Parathyroid adenoma (tissue), 2 donors: ENCODE data around the gene RPS6KA2.

Experiments
- H2AFZ ChIP-seq: fragments of 300-600 bp; sonication (generic); one replicate; pipeline ENCODE4 v1.7.0; 2017; ENCODE audit warnings: antibody characterized with exemption, mild to moderate bottlenecking
- H3K27ac ChIP-seq: fragments of 300-600 bp; sonication (generic); one replicate; pipeline ENCODE4 v1.7.0; 2017
- H3K27me3 ChIP-seq: fragments of 300-600 bp; sonication (generic); one replicate; pipeline ENCODE4 v1.7.0; 2017; ENCODE audit warnings: low read length; ENCODE audit not compliant: control insufficient read depth, insufficient read depth
- H3K36me3 ChIP-seq: fragments of 300-600 bp; sonication (generic); one replicate; pipeline ENCODE4 v1.7.0; 2017; ENCODE audit warnings: low read length; ENCODE audit not compliant: control insufficient read depth, insufficient read depth
- H3K4me1 ChIP-seq: fragments of 300-600 bp; sonication (generic); one replicate; pipeline ENCODE4 v1.7.0; 2017; ENCODE audit warnings: control low read depth
- H3K4me2 ChIP-seq: fragments of 300-600 bp; sonication (generic); one replicate; pipeline ENCODE4 v1.7.0; 2017; ENCODE audit warnings: low read length
- H3K4me3 ChIP-seq: fragments of 300-600 bp; sonication (generic); one replicate; pipeline ENCODE4 v1.7.0; 2017; ENCODE audit warnings: low read depth, low read length
- H3K79me2 ChIP-seq: fragments of 300-600 bp; sonication (generic); one replicate; pipeline ENCODE4 v1.7.0; 2017; ENCODE audit warnings: control low read depth
- H3K9ac ChIP-seq: fragments of 300-600 bp; sonication (generic); one replicate; pipeline ENCODE4 v1.7.0; 2017; ENCODE audit warnings: mild to moderate bottlenecking
- H3K9me3 ChIP-seq: fragments of 300-600 bp; sonication (generic); one replicate; pipeline ENCODE4 v1.7.0; 2017; ENCODE audit warnings: low read length; ENCODE audit not compliant: control insufficient read depth
- TF ChIP-seq, protein P1 (sequence below): fragments of 300-600 bp; sonication (generic); IDR thresholded peaks from one replicate; pipeline ENCODE4 v1.7.0; 2017; ENCODE audit warnings: antibody characterized with exemption, mild to moderate bottlenecking
- donor health status: primary hyperparathyroidism.

Gene RPS6KA2

GRCh38 chr6:166633732-166634535 is 6.9 kb upstream of the RPS6KA2 start:
- peak overlapping the region; percentile 10 for H2AFZ ChIP-seq
- H3K36me3 ChIP-seq: no peaks in the 10 kb centered on the region
- TF ChIP-seq, protein P1, sequence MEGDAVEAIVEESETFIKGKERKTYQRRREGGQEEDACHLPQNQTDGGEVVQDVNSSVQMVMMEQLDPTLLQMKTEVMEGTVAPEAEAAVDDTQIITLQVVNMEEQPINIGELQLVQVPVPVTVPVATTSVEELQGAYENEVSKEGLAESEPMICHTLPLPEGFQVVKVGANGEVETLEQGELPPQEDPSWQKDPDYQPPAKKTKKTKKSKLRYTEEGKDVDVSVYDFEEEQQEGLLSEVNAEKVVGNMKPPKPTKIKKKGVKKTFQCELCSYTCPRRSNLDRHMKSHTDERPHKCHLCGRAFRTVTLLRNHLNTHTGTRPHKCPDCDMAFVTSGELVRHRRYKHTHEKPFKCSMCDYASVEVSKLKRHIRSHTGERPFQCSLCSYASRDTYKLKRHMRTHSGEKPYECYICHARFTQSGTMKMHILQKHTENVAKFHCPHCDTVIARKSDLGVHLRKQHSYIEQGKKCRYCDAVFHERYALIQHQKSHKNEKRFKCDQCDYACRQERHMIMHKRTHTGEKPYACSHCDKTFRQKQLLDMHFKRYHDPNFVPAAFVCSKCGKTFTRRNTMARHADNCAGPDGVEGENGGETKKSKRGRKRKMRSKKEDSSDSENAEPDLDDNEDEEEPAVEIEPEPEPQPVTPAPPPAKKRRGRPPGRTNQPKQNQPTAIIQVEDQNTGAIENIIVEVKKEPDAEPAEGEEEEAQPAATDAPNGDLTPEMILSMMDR: no peak
- H3K9ac ChIP-seq: no peak overlapping the region
- peak overlapping the region; percentile 16 for H3K27ac ChIP-seq
- H3K27me3 ChIP-seq: no peaks in the 10 kb centered on the region
- peaks cover 8% of the 10 kb centered on the region for H3K4me1 ChIP-seq
- no peak overlapping the region for H3K4me3 ChIP-seq
- peak overlapping the region; percentile 12 for H3K4me2 ChIP-seq
- H3K9me3 ChIP-seq: no peaks in the 10 kb centered on the region
- H3K79me2 ChIP-seq: no peaks in the 10 kb centered on the region

DNA sequence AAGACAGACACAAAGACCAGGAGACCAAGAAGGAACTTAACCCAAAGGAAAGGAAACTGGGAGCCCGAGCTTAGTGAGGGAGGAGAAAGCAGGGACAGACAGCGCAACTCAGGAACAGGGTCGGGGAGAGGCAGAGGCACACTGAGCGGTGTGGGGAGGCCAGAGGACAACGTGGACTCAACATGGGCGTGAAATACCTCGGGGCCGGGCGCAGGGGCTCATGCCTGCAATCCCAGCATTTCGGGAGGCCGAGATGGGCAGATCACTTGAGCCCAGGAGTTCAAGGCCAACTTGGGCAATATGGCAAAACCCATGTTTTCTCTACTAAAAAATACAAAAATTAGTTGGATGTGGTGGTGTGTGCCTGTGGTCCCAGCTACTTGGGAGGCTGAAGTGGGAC is 5.7 kb upstream of the RPS6KA2 start:
- H3K9me3 ChIP-seq: no peaks in the 10 kb centered on the region
- TF ChIP-seq, protein P1: no peak
- H3K79me2 ChIP-seq: no peaks in the 10 kb centered on the region
- peaks cover 16% of the 10 kb centered on the region for H3K4me1 ChIP-seq
- H3K27me3 ChIP-seq: no peaks in the 10 kb centered on the region
- no peak overlapping the region for H3K4me3 ChIP-seq
- H2AFZ ChIP-seq: no peak overlapping the region
- no peak overlapping the region for H3K27ac ChIP-seq
- H3K4me2 ChIP-seq: no peak overlapping the region
- no peaks in the 10 kb centered on the region for H3K36me3 ChIP-seq
- no peak overlapping the region for H3K9ac ChIP-seq

DNA sequence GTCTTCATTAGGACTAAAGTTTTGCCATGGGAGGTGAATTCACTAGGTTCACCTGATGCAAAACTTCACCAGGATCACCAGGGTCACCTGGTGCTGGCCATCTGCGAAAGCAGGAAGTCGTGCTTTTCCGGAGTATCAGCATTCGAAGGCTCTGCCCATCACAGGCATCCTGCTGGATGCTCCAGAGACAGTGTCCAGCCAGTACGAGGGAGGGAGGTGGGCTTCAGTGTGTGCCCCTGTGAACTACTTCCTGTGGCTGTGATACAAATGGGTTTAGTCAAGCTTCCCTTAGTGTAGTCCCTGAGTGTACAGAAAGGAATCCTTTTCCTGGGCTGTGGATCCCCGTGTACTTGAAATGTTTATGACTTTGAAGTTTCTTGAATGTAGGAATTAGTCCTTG is 3.4 kb upstream of the RPS6KA2 start:
- Histone ChIP-seq H3K4me1 (peaks cover 16% of the 10 kb centered on the region), H2AFZ (no peak overlapping the region), H3K27me3 (no peaks in the 10 kb centered on the region), H3K9me3 (no peaks in the 10 kb centered on the region), H3K27ac (no peak overlapping the region), H3K4me2 (no peak overlapping the region), H3K79me2 (peaks cover 7% of the 10 kb centered on the region), H3K4me3 (no peak overlapping the region), H3K9ac (no peak overlapping the region), H3K36me3 (no peaks in the 10 kb centered on the region)
- TF ChIP-seq, protein P1: no peak

GRCh38 chr6:166629628-166630027 is 2.6 kb upstream of the RPS6KA2 start:
- Histone ChIP-seq H3K79me2 (peaks cover 12% of the 10 kb centered on the region), H2AFZ (no peak overlapping the region), H3K4me1 (peaks cover 16% of the 10 kb centered on the region), H3K9me3 (no peaks in the 10 kb centered on the region), H3K4me3 (no peak overlapping the region), H3K4me2 (no peak overlapping the region), H3K27me3 (no peaks in the 10 kb centered on the region), H3K9ac (no peak overlapping the region), H3K27ac (no peak overlapping the region), H3K36me3 (no peaks in the 10 kb centered on the region)
- TF ChIP-seq, protein P1: no peak
